Keratinocyte (primary cell): ENCODE results near the gene BHMT2.

Experiments used
- CTCF ChIP-seq, 3 experiments: IDR thresholded peaks in 1 of 3; conservative IDR thresholded peaks in 1 of 3; optimal IDR thresholded peaks in 1 of 3; 2 replicates in 2 of 3; 3 replicates in 1 of 3; pipeline versions ENCODE3 to v1.5.1; 2011; ENCODE audit warnings: low read length in 3 of 3, mild to moderate bottlenecking in 3 of 3, moderate library complexity in 2 of 3, control low read depth in 1 of 3, inconsistent platforms in 1 of 3; ENCODE audit not compliant: insufficient read depth in 2 of 3; ENCODE audit errors: extremely low read depth in 1 of 3
- EZH2 ChIP-seq: IDR thresholded peaks from one replicate; pipeline ENCODE4 v1.6.1; 2012; ENCODE audit warnings: inconsistent platforms, mild to moderate bottlenecking, low read length, moderate library complexity

- TF ChIP-seq EZH2 (no peak), CTCF (optimal IDR thresholded peaks at IDR 0.05 in 1 of 3, IDR thresholded peaks at IDR 0.05 in 1 of 3, conservative IDR thresholded peaks at IDR 0.05 in 1 of 3; ENCODE audit: extremely low read depth in 1 of 3, insufficient read depth in 2 of 3, low read length in 3 of 3) (no peak)
Measured at GRCh38 chr5:79031485-79031867, 38.1 kb upstream of the BHMT2 start.
